SKM-1 (cell line): ENCODE measurements around the gene YPEL2.
"Not testable (repeated sequence)": the region's sequence is repeated elsewhere in the genome, so short reads cannot be mapped to it uniquely, and the experiment has no call there.

Source experiments
- DNase-seq: peaks from one replicate; lab custom pipeline; 2025; ENCODE audit not compliant: unreplicated experiment; lab: John Stamatoyannopoulos, UW

YPEL2 gene

GRCh38 chr17:59402760-59403159 lies 71.3 kb downstream of the YPEL2 start:
- DNase-seq, result no peak

- DNase-seq, result no peak
Measured at GRCh38 chr17:59404471-59404870, 73.0 kb downstream of the YPEL2 start.

GRCh38 chr17:59405944-59406705 lies 74.7 kb downstream of the YPEL2 start:
- no peak for DNase-seq

GRCh38 chr17:59406808-59407381 lies 75.4 kb downstream of the YPEL2 start:
- DNase-seq, result no peak

GRCh38 chr17:59409336-59410048 lies 78.0 kb downstream of the YPEL2 start:
- no peak for DNase-seq

- no peak for DNase-seq
Measured at GRCh38 chr17:59410049-59410437, 78.6 kb downstream of the YPEL2 start.

GRCh38 chr17:59412431-59412830 lies 81.0 kb downstream of the YPEL2 start:
- DNase-seq, result not testable (repeated sequence)

- no peak for DNase-seq
Measured at GRCh38 chr17:59413014-59413766, 81.7 kb downstream of the YPEL2 start.

- DNase-seq, result peak; percentile 63
Measured at GRCh38 chr17:59415397-59415796, 83.9 kb downstream of the YPEL2 start.

GRCh38 chr17:59416184-59416583 lies 84.7 kb downstream of the YPEL2 start:
- no peak for DNase-seq

GRCh38 chr17:59417452-59417851 lies 86.0 kb downstream of the YPEL2 start:
- no peak for DNase-seq

GRCh38 chr17:59418732-59419166 lies 87.3 kb downstream of the YPEL2 start:
- no peak for DNase-seq

- no peak for DNase-seq
Measured at GRCh38 chr17:59420901-59421300, 89.4 kb downstream of the YPEL2 start.

- DNase-seq, result no peak
Measured at GRCh38 chr17:59421722-59422121, 90.3 kb downstream of the YPEL2 start.

- DNase-seq, result no peak
Measured at GRCh38 chr17:59423137-59423724, 91.8 kb downstream of the YPEL2 start.

GRCh38 chr17:59423903-59424302 lies 92.4 kb downstream of the YPEL2 start:
- DNase-seq, result no peak

GRCh38 chr17:59424331-59424730 lies 92.9 kb downstream of the YPEL2 start:
- no peak for DNase-seq

- DNase-seq, result no peak
Measured at GRCh38 chr17:59425085-59425931, 93.9 kb downstream of the YPEL2 start.

GRCh38 chr17:59426031-59426430 lies 94.6 kb downstream of the YPEL2 start:
- no peak for DNase-seq

GRCh38 chr17:59427425-59427921 lies 96.0 kb downstream of the YPEL2 start:
- no peak for DNase-seq
